K562 (cell line): Measurements from ENCODE around the gene PSG4. TPM values are rescaled to one million over a fixed set of nuclear protein-coding genes. Genes with fewer than 3 reads are reported as not detected.

Source experiments
- ATAC-seq: fragments of 200-7000 bp; cut with Tn5 transposase; 3 replicates; pipeline ENCODE4 v1.9.1; 2020; ENCODE audit warnings: moderate library complexity
- BruUV-seq: library from RNA; stranded (reverse); fragments of 400-500 nt; replicated peaks from 2 replicates; lab custom pipeline; 2021; lab: Mats Ljungman, UMichigan
- CTCF ChIA-PET: fragments of 300-600 bp; formaldehyde crosslinking; extraction: SDS; loops from one replicate; lab custom pipeline; 2021; ENCODE audit warnings: low intra/inter-chr PET ratio; lab: Yijun Ruan, JAX
- POLR2A ChIA-PET: fragments of 300-600, 350-650 bp; sonication (Branson Sonifier 250); formaldehyde crosslinking; extraction: SDS; loops from one replicate; lab custom pipeline; 2021; ENCODE audit warnings: antibody characterized with exemption, inconsistent platforms; lab: Yijun Ruan, JAX
- DNase-seq, 4 experiments: peaks; one replicate each; pipeline versions ENCODE4 v3.0.0 to v3.0.0-alpha.2; 2011 to 2018; ENCODE audit warnings: low spot score in 3 of 4, mixed read lengths in 3 of 4; ENCODE audit errors: extremely low read depth in 1 of 4
- FAIRE-seq: peaks from 2 replicates; lab custom pipeline; 2011; peaks lifted over from hg19 to GRCh38; lab: Jason Lieb, UNC
- H2AFZ ChIP-seq: 2 replicates; pipeline ENCODE4 v1.6.0; 2011; ENCODE audit warnings: low read depth, low read length, control low read depth, inconsistent platforms
- H3K27ac ChIP-seq: fragments of 200-600 bp; 3 replicates; pipeline ENCODE4 v1.8.0; 2011; ENCODE audit warnings: low read depth, mild to moderate bottlenecking, control low read depth, inconsistent platforms, low read length, moderate library complexity, mixed read lengths; ENCODE audit errors: extremely low read depth
- H3K27me3 ChIP-seq, 2 experiments: fragments of 300-600 bp in 1 of 2; 2 replicates in 1 of 2; 3 replicates in 1 of 2; pipeline versions ENCODE4 v1.6.0 to v1.8.0; 2011; ENCODE audit warnings: inconsistent platforms in 2 of 2, low read length in 2 of 2, mild to moderate bottlenecking in 1 of 2, mixed read lengths in 1 of 2, moderate library complexity in 1 of 2; ENCODE audit not compliant: control insufficient read depth in 2 of 2, insufficient read depth in 2 of 2
- H3K36me3 ChIP-seq: fragments of 300-600 bp; 3 replicates; pipeline ENCODE4 v1.8.0; 2011; ENCODE audit warnings: mild to moderate bottlenecking, low read length, inconsistent platforms; ENCODE audit not compliant: control insufficient read depth, insufficient read depth
- H3K4me1 ChIP-seq, 2 experiments: fragments of 200-600 bp in 1 of 2; replicated peaks in 1 of 2; 2 replicates in 1 of 2; 3 replicates in 1 of 2; pipeline versions ENCODE4 v1.5.1 to v1.8.0; 2011; ENCODE audit warnings: inconsistent platforms in 2 of 2, low read length in 2 of 2, mild to moderate bottlenecking in 1 of 2, mixed read lengths in 1 of 2, moderate library complexity in 1 of 2; ENCODE audit not compliant: control insufficient read depth in 2 of 2, insufficient read depth in 2 of 2
- H3K4me2 ChIP-seq: 2 replicates; pipeline ENCODE4 v1.6.1; 2011; ENCODE audit warnings: low read length, control low read depth, inconsistent platforms, mixed read lengths; ENCODE audit not compliant: insufficient read depth
- H3K4me3 ChIP-seq: fragments of 200-600 bp; sonication (generic), shearing (Covaris generic); 2 replicates; pipeline ENCODE4 v1.5.1; 2016; ENCODE audit warnings: control low read depth, inconsistent platforms
- H3K79me2 ChIP-seq: fragments of 200-600 bp; 3 replicates; pipeline ENCODE4 v1.8.0; 2011; ENCODE audit warnings: low read length, inconsistent platforms; ENCODE audit not compliant: control insufficient read depth, insufficient read depth
- H3K9ac ChIP-seq, 2 experiments: 2 replicates each; pipeline versions ENCODE4 v1.6.0 to v1.6.1; 2011; ENCODE audit warnings: low read depth in 2 of 2, low read length in 2 of 2, control low read depth in 1 of 2, inconsistent platforms in 1 of 2, mild to moderate bottlenecking in 1 of 2, mixed read lengths in 1 of 2; ENCODE audit not compliant: insufficient read depth in 1 of 2
- H3K9me1 ChIP-seq: one replicate; pipeline ENCODE4 v1.6.0; 2011; ENCODE audit warnings: inconsistent platforms, mild to moderate bottlenecking, low read length, moderate library complexity; ENCODE audit not compliant: control insufficient read depth, insufficient read depth
- H3K9me3 ChIP-seq: replicated peaks from 2 replicates; pipeline ENCODE4 v1.5.1; 2011; ENCODE audit warnings: low read depth, low read length, inconsistent platforms; ENCODE audit not compliant: control insufficient read depth, insufficient read depth
- H4K20me1 ChIP-seq: replicated peaks from 2 replicates; pipeline ENCODE4 v1.6.1; 2011; ENCODE audit warnings: low read length, inconsistent platforms, mixed read lengths; ENCODE audit not compliant: control insufficient read depth, insufficient read depth
- ARID1B ChIP-seq: fragments of 450-650 bp; IDR thresholded peaks from 2 replicates; pipeline ENCODE4 v1.6.1; 2016; ENCODE audit warnings: antibody characterized with exemption, mild to moderate bottlenecking, inconsistent platforms
- CC2D1A ChIP-seq: fragments of 450-650 bp; IDR thresholded peaks from 2 replicates; pipeline ENCODE4 v1.6.1; 2017; ENCODE audit warnings: mild to moderate bottlenecking
- FOXA3 ChIP-seq, 2 experiments: fragments of 450-650 bp in 1 of 2; sonication (generic) in 1 of 2; formaldehyde crosslinking; IDR thresholded peaks in 1 of 2; conservative IDR thresholded peaks in 1 of 2; 2 replicates each; pipeline versions ENCODE4 v1.4.0 to v1.8.0; 2020 to 2022; ENCODE audit warnings: mild to moderate bottlenecking in 2 of 2, missing genetic modification reagents in 1 of 2
- MEF2D ChIP-seq: conservative IDR thresholded peaks from 2 replicates; pipeline ENCODE4 v1.6.1; 2016; ENCODE audit warnings: low read depth, missing genetic modification characterization, missing compliant biosample characterization
- PREB ChIP-seq: sonication (generic); formaldehyde crosslinking; IDR thresholded peaks from 2 replicates; pipeline ENCODE4 v1.8.1; 2023; ENCODE audit warnings: mild to moderate bottlenecking, missing genetic modification reagents
- RBM15 ChIP-seq: fragments of 200-400 bp; formaldehyde crosslinking; IDR thresholded peaks from 2 replicates; pipeline ENCODE4 v1.6.1; 2018; ENCODE audit warnings: mild to moderate bottlenecking, low read length, moderate library complexity; ENCODE audit not compliant: insufficient read depth
- RBM34 ChIP-seq: fragments of 200-400 bp; formaldehyde crosslinking; IDR thresholded peaks from 2 replicates; pipeline ENCODE4 v1.6.1; 2018; ENCODE audit warnings: low read length, borderline replicate concordance; ENCODE audit not compliant: insufficient read depth
- RREB1 ChIP-seq: fragments of 250-450 bp; sonication (Bioruptor Pico); IDR thresholded peaks from 2 replicates; pipeline ENCODE4 v1.4.0; 2020
- SRSF3 ChIP-seq: fragments of 200-400 bp; formaldehyde crosslinking; IDR thresholded peaks from 2 replicates; pipeline ENCODE4 v1.6.1; 2016; ENCODE audit warnings: mild to moderate bottlenecking, low read length, moderate library complexity; ENCODE audit not compliant: insufficient read depth
- TEAD2 ChIP-seq: fragments of 450-650 bp; IDR thresholded peaks from 2 replicates; pipeline ENCODE4 v1.6.1; 2016; ENCODE audit warnings: missing genetic modification characterization, control low read depth, missing compliant biosample characterization
- ZC3H8 ChIP-seq: fragments of 450-650 bp; IDR thresholded peaks from 2 replicates; pipeline ENCODE4 v1.6.1; 2017
- ZKSCAN8 ChIP-seq: fragments of 200-800 bp; sonication (Bioruptor generic); IDR thresholded peaks from 2 replicates; pipeline ENCODE4 v1.6.1; 2016; ENCODE audit warnings: missing genetic modification characterization, missing compliant biosample characterization
- ZNF785 ChIP-seq: fragments of 250-450 bp; sonication (Bioruptor Pico); IDR thresholded peaks from 2 replicates; pipeline ENCODE4 v1.4.0; 2020; ENCODE audit warnings: mild to moderate bottlenecking
- WGBS: fragments of 100-300 bp; shearing (Covaris generic); methylation state at CpG from one replicate; pipeline ENCODE4 v1.1.6; 2016; ENCODE audit warnings: low coverage, mixed read lengths; ENCODE audit not compliant: insufficient coverage; ENCODE audit errors: missing lambda C conversion rate; 5-methylcytosine and 5-hydroxymethylcytosine counted together
- in situ Hi-C: fragments of 300-500 bp; cut with MboI; formaldehyde crosslinking; loops from 4 replicates; pipeline ENCODE4 v1.15.0; 2018; ENCODE audit warnings: inconsistent platforms, mixed read lengths
- intact Hi-C: fragments of 100-400 bp; cut with micrococcal nuclease; formaldehyde crosslinking; loops from 2 replicates; pipeline ENCODE4 v1.14.2; 2022
- polyA plus RNA-seq, 8 experiments: library from polyadenylated mRNA; depleted of rRNA in 4 of 8; stranded (reverse) in 5 of 8; unstranded in 3 of 8; fragments of >200 nt; fragmentation: Nextera tagmentation in 2 of 8; fragmentation: Illumina TruSeq in 1 of 8; extraction: Ambion mirVana in 2 of 8; extraction: Trizol in 1 of 8; gene quantifications; 2 replicates each; pipeline versions ENCODE4 v1.2.1 to v1.2.3, GENCODE V29; 2011 to 2014; ENCODE audit warnings: inconsistent platforms in 1 of 8, missing spikeins in 1 of 8
- total RNA-seq, 7 experiments: library from RNA; depleted of rRNA in 6 of 7; stranded (reverse); fragments of >200 nt in 6 of 7; fragmentation: Illumina TruSeq in 2 of 7; extraction: Trizol in 2 of 7; gene quantifications; 2 replicates each; pipeline versions ENCODE4 v1.2.1 to v1.2.3, GENCODE V29; 2011 to 2021; ENCODE audit warnings: low replicate concordance in 1 of 7
- TF ChIP-seq, protein P1 (sequence below): fragments of 450-650 bp; IDR thresholded peaks from 2 replicates; pipeline ENCODE4 v1.6.1; 2018; ENCODE audit warnings: mild to moderate bottlenecking, low read depth; ENCODE audit not compliant: partially characterized antibody

Gene PSG4
- total and polyA plus RNA-seq, 9 of the 15 experiments (the other 6 are each of a cell fraction or from before 2014, with no cell fraction given), result 0.03 TPM; not detected in 8

- H3K4me1 ChIP-seq, result no peaks in the 10 kb centered on the region
- no peak overlapping the region for H3K9ac ChIP-seq
- intact Hi-C loops, result no loop called here
- DNase-seq, result no peak
- no peak for ATAC-seq
- no peaks in the 10 kb centered on the region for H4K20me1 ChIP-seq
- BruUV-seq, result no TSS peak
- no peaks in the 10 kb centered on the region for H3K27me3 ChIP-seq
- H3K27ac ChIP-seq, result no peak overlapping the region
- in situ Hi-C loops, result no loop called here
- H3K9me3 ChIP-seq, result no peaks in the 10 kb centered on the region
- H3K4me3 ChIP-seq, result no peak overlapping the region
- 0% methylated on average over 1 of the region's 1 CpG for WGBS
- POLR2A ChIA-PET, result no interaction called here
- H3K9me1 ChIP-seq, result no peaks in the 10 kb centered on the region
- H3K79me2 ChIP-seq, result no peaks in the 10 kb centered on the region
- H3K36me3 ChIP-seq, result no peaks in the 10 kb centered on the region
- CTCF ChIA-PET, result no interaction called here
- FAIRE-seq, result no peak
- TF ChIP-seq MEF2D (tag) (no peak), RBM15 (no peak), FOXA3 (CRISPR knock-in tag; conservative IDR thresholded peaks at IDR 0.05 in 1 of 2, IDR thresholded peaks at IDR 0.05 in 1 of 2) (no peak), ARID1B (no peak), RBM34 (no peak), ZC3H8 (no peak), SRSF3 (no peak), ZKSCAN8 (CRISPR knock-in tag) (no peak), ZNF785 (CRISPR knock-in tag) (no peak), TEAD2 (tag) (no peak), CC2D1A (no peak), RREB1 (CRISPR knock-in tag) (no peak), PREB (CRISPR knock-in tag) (no peak)
- TF ChIP-seq, protein P1, sequence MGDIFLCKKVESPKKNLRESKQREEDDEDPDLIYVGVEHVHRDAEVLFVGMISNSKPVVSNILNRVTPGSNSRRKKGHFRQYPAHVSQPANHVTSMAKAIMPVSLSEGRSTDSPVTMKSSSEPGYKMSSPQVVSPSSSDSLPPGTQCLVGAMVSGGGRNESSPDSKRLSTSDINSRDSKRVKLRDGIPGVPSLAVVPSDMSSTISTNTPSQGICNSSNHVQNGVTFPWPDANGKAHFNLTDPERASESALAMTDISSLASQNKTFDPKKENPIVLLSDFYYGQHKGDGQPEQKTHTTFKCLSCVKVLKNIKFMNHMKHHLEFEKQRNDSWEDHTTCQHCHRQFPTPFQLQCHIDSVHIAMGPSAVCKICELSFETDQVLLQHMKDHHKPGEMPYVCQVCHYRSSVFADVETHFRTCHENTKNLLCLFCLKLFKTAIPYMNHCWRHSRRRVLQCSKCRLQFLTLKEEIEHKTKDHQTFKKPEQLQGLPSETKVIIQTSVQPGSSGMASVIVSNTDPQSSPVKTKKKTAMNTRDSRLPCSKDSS, result no peak
- H2AFZ ChIP-seq, result no peak overlapping the region
- no peak overlapping the region for H3K4me2 ChIP-seq
Observed at GRCh38 chr19:43148233-43148632, 57.2 kb downstream of the PSG4 start.
